GM12878 (cell line): ENCODE data around the gene CAPS. TPM values are rescaled to one million over a fixed set of nuclear protein-coding genes. Genes with fewer than 3 reads are reported as not detected.

Source experiments
- ATAC-seq: fragments of 200-7000 bp; cut with Tn5 transposase; 3 replicates; pipeline ENCODE4 v1.9.1; 2020; ENCODE audit warnings: mild to moderate bottlenecking, moderate library complexity
- BruUV-seq: library from RNA; stranded (reverse); fragments of 400-500 nt; replicated peaks from 2 replicates; lab custom pipeline; 2021; lab: Mats Ljungman, UMichigan
- CTCF ChIA-PET: fragments of 300-600 bp; sonication (Branson Sonifier 250); formaldehyde crosslinking; extraction: SDS; loops from one replicate; lab custom pipeline; 2021; ENCODE audit warnings: inconsistent platforms; lab: Yijun Ruan, JAX
- POLR2A ChIA-PET: fragments of 350-600 bp; formaldehyde crosslinking; extraction: SDS; loops from one replicate; lab custom pipeline; 2021; ENCODE audit warnings: inconsistent platforms; lab: Charles Lee
- RAD21 ChIA-PET: fragments of 300-600 bp; sonication (Branson Sonifier 250); formaldehyde crosslinking; loops from one replicate; lab custom pipeline; 2023; ENCODE audit warnings: antibody characterized with exemption; ENCODE audit not compliant: unreplicated experiment; lab: Charles Lee
- SMC1A ChIA-PET: fragments of 300-600 bp; sonication (Branson Sonifier 250); formaldehyde crosslinking; loops from one replicate; lab custom pipeline; 2023; ENCODE audit not compliant: unreplicated experiment, uncharacterized antibody; lab: Charles Lee
- DNase-seq: peaks from one replicate; pipeline ENCODE4 v3.0.0-alpha.2; 2011; ENCODE audit warnings: low read depth, low spot score
- FAIRE-seq: peaks from 3 replicates; lab custom pipeline; 2011; peaks lifted over from hg19 to GRCh38; lab: Jason Lieb, UNC
- H2AFZ ChIP-seq: 2 replicates; pipeline ENCODE4 v1.6.0; 2011; ENCODE audit warnings: low read depth, low read length, control low read depth; ENCODE audit not compliant: control insufficient read depth
- H3K27ac ChIP-seq: 2 replicates; pipeline ENCODE4 v1.5.1; 2011; ENCODE audit warnings: control low read depth; ENCODE audit not compliant: control insufficient read depth, insufficient read depth
- H3K27me3 ChIP-seq, 2 experiments: replicated peaks in 1 of 2; 2 replicates each; pipeline versions ENCODE4 v1.6.0 to v1.6.1; 2011; ENCODE audit warnings: low read length in 1 of 2; ENCODE audit not compliant: control insufficient read depth in 2 of 2, insufficient read depth in 2 of 2
- H3K36me3 ChIP-seq, 2 experiments: 2 replicates each; pipeline ENCODE4 v1.5.1; 2011; ENCODE audit warnings: low read length in 1 of 2; ENCODE audit not compliant: control insufficient read depth in 2 of 2, insufficient read depth in 2 of 2
- H3K4me1 ChIP-seq: 2 replicates; pipeline ENCODE4 v1.6.1; 2011; ENCODE audit warnings: mild to moderate bottlenecking, low read length, moderate library complexity, mixed read lengths; ENCODE audit not compliant: control insufficient read depth, insufficient read depth
- H3K4me2 ChIP-seq: 2 replicates; pipeline ENCODE4 v1.6.0; 2011; ENCODE audit warnings: control low read depth; ENCODE audit not compliant: control insufficient read depth, insufficient read depth
- H3K4me3 ChIP-seq: fragments of 200-600 bp; sonication (generic); 2 replicates; pipeline ENCODE4 v1.5.1; 2016
- H3K79me2 ChIP-seq: 2 replicates; pipeline ENCODE4 v1.6.0; 2011; ENCODE audit warnings: low read length; ENCODE audit not compliant: control insufficient read depth, insufficient read depth
- H3K9ac ChIP-seq: 2 replicates; pipeline ENCODE4 v1.8.0; 2011; ENCODE audit warnings: low read length, control low read depth, mixed read lengths; ENCODE audit not compliant: control insufficient read depth, insufficient read depth
- H3K9me3 ChIP-seq: replicated peaks from 3 replicates; pipeline ENCODE4 v1.5.1; 2011; ENCODE audit warnings: mild to moderate bottlenecking, low read length; ENCODE audit not compliant: control insufficient read depth, insufficient read depth
- H4K20me1 ChIP-seq: 2 replicates; pipeline ENCODE4 v1.6.0; 2011; ENCODE audit not compliant: control insufficient read depth, insufficient read depth
- CREM ChIP-seq: IDR thresholded peaks from 2 replicates; pipeline ENCODE4 v1.6.1; 2014; ENCODE audit warnings: antibody characterized with exemption, low read depth
- GABPA ChIP-seq: IDR thresholded peaks from 2 replicates; pipeline ENCODE4 v1.6.1; 2014; ENCODE audit warnings: antibody characterized with exemption, low read depth, mild to moderate bottlenecking, inconsistent platforms
- HDAC2 ChIP-seq: fragments of 200-600 bp; sonication (generic); IDR thresholded peaks from 2 replicates; pipeline ENCODE4 v1.6.1; 2017
- IKZF2 ChIP-seq, 2 experiments: fragments of 450-650 bp; IDR thresholded peaks; 2 replicates each; pipeline ENCODE4 v1.6.1; 2017; ENCODE audit warnings: mild to moderate bottlenecking in 2 of 2, moderate library complexity in 2 of 2
- JUND ChIP-seq: IDR thresholded peaks from 2 replicates; pipeline ENCODE4 v1.6.1; 2012; ENCODE audit warnings: low read depth, mild to moderate bottlenecking, low read length, improper control_type of control experiment, moderate library complexity
- MTA2 ChIP-seq: fragments of 450-650 bp; IDR thresholded peaks from 2 replicates; pipeline ENCODE4 v1.6.1; 2016; ENCODE audit warnings: low read depth, mild to moderate bottlenecking, moderate library complexity
- NKRF ChIP-seq: fragments of 450-650 bp; conservative IDR thresholded peaks from 2 replicates; pipeline ENCODE4 v1.6.1; 2017; ENCODE audit warnings: mild to moderate bottlenecking, moderate library complexity
- NR2C2 ChIP-seq: IDR thresholded peaks from 2 replicates; pipeline ENCODE4 v1.6.1; 2011; ENCODE audit warnings: borderline replicate concordance, low read depth; ENCODE audit not compliant: control insufficient read depth, insufficient read length
- POLR2AphosphoS5 ChIP-seq: IDR thresholded peaks from 2 replicates; pipeline ENCODE4 v1.6.1; 2011; ENCODE audit warnings: mild to moderate bottlenecking, low read length, inconsistent platforms
- TBL1XR1 ChIP-seq: IDR thresholded peaks from 2 replicates; pipeline ENCODE4 v1.6.1; 2012; ENCODE audit warnings: low read depth, low read length, improper control_type of control experiment
- TCF12 ChIP-seq: IDR thresholded peaks from 2 replicates; pipeline ENCODE4 v1.6.1; 2011; ENCODE audit warnings: low read depth, mild to moderate bottlenecking, low read length
- TCF7 ChIP-seq: IDR thresholded peaks from 2 replicates; pipeline ENCODE4 v1.6.1; 2014; ENCODE audit warnings: antibody characterized with exemption, borderline replicate concordance
- ZBTB33 ChIP-seq: fragments of 450-650 bp; IDR thresholded peaks from 2 replicates; pipeline ENCODE4 v1.6.1; 2017; ENCODE audit warnings: mild to moderate bottlenecking
- ZNF24 ChIP-seq: fragments of 450-650 bp; IDR thresholded peaks from 2 replicates; pipeline ENCODE4 v1.6.1; 2017; ENCODE audit warnings: antibody characterized with exemption, mild to moderate bottlenecking
- WGBS: methylation state at CpG from one replicate; pipeline ENCODE4 v1.1.6; 2016; ENCODE audit warnings: low lambda C conversion rate; ENCODE audit not compliant: insufficient replicate concordance, insufficient coverage; ENCODE audit errors: missing lambda C conversion rate; 5-methylcytosine and 5-hydroxymethylcytosine counted together
- in situ Hi-C: fragments of 300-500 bp; cut with MboI; formaldehyde crosslinking; loops from 9 replicates; pipeline ENCODE4 v1.14.3; 2018; ENCODE audit warnings: mixed read lengths
- intact Hi-C: fragments of 100-400 bp; cut with micrococcal nuclease; formaldehyde crosslinking; loops from one replicate; pipeline ENCODE4 v1.14.2; 2022; ENCODE audit not compliant: unreplicated experiment
- polyA plus RNA-seq, 11 experiments: library from polyadenylated mRNA; depleted of rRNA in 4 of 11; unstranded in 6 of 11; stranded (reverse) in 5 of 11; fragments of >200 nt; fragmentation: Nextera tagmentation in 4 of 11; fragmentation: Illumina TruSeq in 1 of 11; extraction: Ambion mirVana in 4 of 11; extraction: Trizol in 1 of 11; gene quantifications; 1 replicate in 1 of 11; 2 replicates in 10 of 11; pipeline versions ENCODE4 v1.2.1 to v1.2.3, GENCODE V29; 2011 to 2016; ENCODE audit warnings: inconsistent platforms in 2 of 11, missing spikeins in 2 of 11, low read depth in 1 of 11
- total RNA-seq, 4 experiments: library from RNA; depleted of rRNA in 3 of 4; stranded (reverse); fragments of >200 nt in 3 of 4; fragmentation: Illumina TruSeq in 1 of 4; extraction: Trizol in 1 of 4; gene quantifications; 2 replicates each; pipeline versions ENCODE4 v1.2.1 to v1.2.3, GENCODE V29; 2013 to 2021

CAPS gene
- total and polyA plus RNA-seq, 10 of the 15 experiments (the other 5 are each of a cell fraction or from before 2014, with no cell fraction given), result 0.09 to 6.9 (median 2.9) TPM

DNA sequence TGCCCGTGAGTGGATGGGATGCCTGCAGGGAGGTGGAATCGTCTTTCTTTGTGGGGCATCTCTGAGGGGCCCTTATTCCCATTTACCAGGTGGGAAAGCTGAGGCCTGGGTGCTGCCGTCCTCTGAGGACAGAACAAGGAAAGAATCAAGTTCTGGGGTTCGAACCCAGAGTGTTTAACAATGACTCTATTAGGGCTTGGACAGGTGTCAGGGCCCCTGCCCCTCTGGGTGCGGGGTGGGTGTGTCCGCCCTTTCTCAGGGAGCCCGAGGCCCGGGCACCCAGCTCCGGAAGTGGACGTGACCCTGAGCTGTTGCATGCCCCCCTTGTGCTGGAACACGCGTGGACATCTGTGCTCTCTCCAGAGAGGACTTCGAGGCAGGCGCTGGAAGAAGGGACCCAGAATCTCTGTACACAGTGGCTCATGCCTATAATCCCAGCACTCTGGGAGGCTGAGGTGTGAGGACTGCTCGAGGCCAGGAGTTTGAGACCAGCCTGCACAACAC, 21.2 kb upstream of the CAPS start:
- BruUV-seq, result no TSS peak
- ChIA-PET POLR2A (interaction anchor here (0.6 to 1.0 kb wide), 2 partner anchors 10 to 75 kb away, joined by 4 read pairs; no protein-coding TSS in a partner anchor), RAD21 (no interaction called here), CTCF (interaction anchor here (0.6 to 1.4 kb wide), 3 partner anchors 9 to 89 kb away, joined by 3 to 8 read pairs (median 5); partner anchors contain the start of genes NDUFA11 and NRTN), SMC1A (no interaction called here)
- TF ChIP-seq ZBTB33 (no peak), HDAC2 (no peak), NKRF (no peak), IKZF2 (IDR thresholded peaks at IDR 0.05) (no peak), CREM (no peak), POLR2AphosphoS5 (no peak), GABPA (no peak), TCF12 (no peak), NR2C2 (no peak), ZNF24 (no peak), JUND (no peak), TBL1XR1 (no peak), MTA2 (no peak), TCF7 (no peak)
- Histone ChIP-seq H3K4me1 (no peaks in the 10 kb centered on the region), H3K36me3 (peaks cover 3 to 13% of the 10 kb centered on the region in 2 experiments; a peak in 3 of 4 replicates), H3K9me3 (no peaks in the 10 kb centered on the region), H2AFZ (no peak overlapping the region), H3K27me3 (no peaks in the 10 kb centered on the region), H4K20me1 (peaks cover 3% of the 10 kb centered on the region; the same call in 1 of the 2 replicates), H3K4me2 (no peak overlapping the region), H3K79me2 (no peaks in the 10 kb centered on the region), H3K27ac (no peak overlapping the region), H3K9ac (no peak overlapping the region), H3K4me3 (no peak overlapping the region)
- ATAC-seq, result no peak
- no peak for FAIRE-seq
- DNase-seq, result no peak
- intact Hi-C loops, result no loop called here
- in situ Hi-C loops, result no loop called here
- WGBS, result 51% methylated on average over 15 of the region's 15 CpGs
